HFF-Myc (cell line): ENCODE measurements around the gene MFN2.
"Not testable (repeated sequence)": the region's sequence is repeated elsewhere in the genome, so short reads cannot be mapped to it uniquely, and the experiment has no call there.

Experiments used
- DNase-seq: peaks from one replicate; pipeline ENCODE4 v3.0.0-alpha.2; 2011; ENCODE audit warnings: low read depth; ENCODE audit errors: extremely low read depth
- H3K4me3 ChIP-seq: replicated peaks from 2 replicates; pipeline ENCODE4 v1.5.1; 2011; ENCODE audit warnings: low read depth, mild to moderate bottlenecking, control low read depth, low read length
- CTCF ChIP-seq: IDR thresholded peaks from 2 replicates; pipeline ENCODE4 v1.5.1; 2012; ENCODE audit warnings: mild to moderate bottlenecking, low read depth, low read length, control low read depth; ENCODE audit errors: missing control alignments

MFN2 gene

DNA sequence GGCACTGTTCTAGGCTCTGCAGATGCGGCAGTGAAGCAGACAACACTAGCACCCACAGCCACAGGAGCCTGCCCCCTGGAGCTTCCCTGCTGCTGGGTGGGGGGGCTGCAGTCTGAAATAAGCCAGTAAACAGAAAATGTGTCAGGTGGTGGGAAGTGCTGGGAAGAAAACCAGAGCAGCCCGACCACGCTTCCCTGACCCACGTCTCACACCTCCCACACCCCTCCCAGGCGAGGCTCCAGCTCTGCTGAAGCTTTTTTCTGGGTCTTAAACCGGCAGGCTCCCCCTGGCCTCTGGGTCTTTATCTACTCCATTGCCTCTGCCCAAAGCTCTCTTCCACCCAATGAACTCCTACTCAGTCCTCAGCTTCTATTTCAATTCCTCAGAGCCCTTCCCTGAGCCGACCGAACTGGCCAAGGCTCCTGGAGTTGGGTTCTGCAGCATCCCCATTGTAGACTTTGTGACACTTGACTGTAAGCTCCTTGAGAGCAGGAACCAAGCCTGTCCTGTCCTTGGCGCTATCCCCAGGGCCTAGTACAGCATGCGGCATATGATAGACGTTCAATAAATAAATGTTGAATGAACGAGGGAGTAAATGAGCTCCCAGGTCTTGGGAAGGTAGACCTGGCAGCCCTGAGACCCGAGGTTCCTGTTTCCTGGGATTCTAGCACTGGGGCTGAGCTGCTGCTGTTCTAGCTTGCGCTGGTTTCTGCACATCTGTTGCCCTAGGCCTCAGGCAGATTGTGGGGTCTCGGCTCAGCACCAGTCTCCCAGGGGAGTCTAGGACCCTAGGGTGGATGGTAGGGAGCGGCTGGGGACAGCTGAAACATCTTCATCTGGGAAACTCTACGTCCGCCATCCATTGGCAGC lies 57.5 kb downstream of the MFN2 start:
- no peak for TF ChIP-seq CTCF
- no peak overlapping the region for H3K4me3 ChIP-seq
- no peak for DNase-seq

DNA sequence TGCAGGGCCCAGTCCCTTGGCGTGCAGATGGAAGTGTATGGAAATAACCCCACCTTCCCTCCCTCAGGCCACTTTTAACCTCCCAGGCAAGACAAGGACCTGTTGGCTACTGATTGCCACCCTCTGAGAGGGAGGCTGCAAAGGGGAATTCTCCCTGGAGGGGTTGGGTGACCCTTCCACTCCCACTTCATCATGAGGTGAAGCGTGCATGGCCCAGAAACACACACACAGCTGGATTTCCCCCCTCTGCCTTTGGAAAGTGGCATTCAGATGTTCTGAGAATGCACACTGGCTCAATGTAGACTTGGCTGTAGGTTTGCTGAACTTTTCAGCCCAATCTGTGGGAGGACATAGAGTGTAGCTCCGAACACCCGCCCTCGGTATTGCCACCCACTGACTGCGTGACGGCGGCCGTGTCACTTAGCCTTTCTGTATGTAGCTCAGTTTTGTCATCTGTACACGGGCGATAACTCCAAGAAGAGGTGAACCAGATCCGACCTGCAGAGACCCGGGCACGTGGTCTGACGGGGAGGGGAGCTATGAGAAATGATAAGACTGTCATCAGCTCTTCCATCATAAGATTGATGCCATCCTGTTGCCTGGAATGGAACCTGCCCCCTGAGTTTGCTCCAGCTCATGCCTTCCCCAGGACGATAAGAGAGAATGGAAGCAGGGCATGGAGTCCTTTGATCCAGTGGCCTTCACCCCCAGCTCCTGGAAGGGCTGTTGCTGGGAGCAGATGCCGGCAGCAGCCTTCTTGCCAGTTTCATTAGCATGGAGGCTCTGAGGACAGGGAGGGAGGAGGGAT lies 58.3 kb downstream of the MFN2 start:
- TF ChIP-seq CTCF: no peak
- no peak for DNase-seq
- H3K4me3 ChIP-seq: no peak overlapping the region

- H3K4me3 ChIP-seq: no peak overlapping the region
- DNase-seq: no peak
- no peak for TF ChIP-seq CTCF
Measured at GRCh38 chr1:12039164-12039525, 58.9 kb downstream of the MFN2 start.

DNA sequence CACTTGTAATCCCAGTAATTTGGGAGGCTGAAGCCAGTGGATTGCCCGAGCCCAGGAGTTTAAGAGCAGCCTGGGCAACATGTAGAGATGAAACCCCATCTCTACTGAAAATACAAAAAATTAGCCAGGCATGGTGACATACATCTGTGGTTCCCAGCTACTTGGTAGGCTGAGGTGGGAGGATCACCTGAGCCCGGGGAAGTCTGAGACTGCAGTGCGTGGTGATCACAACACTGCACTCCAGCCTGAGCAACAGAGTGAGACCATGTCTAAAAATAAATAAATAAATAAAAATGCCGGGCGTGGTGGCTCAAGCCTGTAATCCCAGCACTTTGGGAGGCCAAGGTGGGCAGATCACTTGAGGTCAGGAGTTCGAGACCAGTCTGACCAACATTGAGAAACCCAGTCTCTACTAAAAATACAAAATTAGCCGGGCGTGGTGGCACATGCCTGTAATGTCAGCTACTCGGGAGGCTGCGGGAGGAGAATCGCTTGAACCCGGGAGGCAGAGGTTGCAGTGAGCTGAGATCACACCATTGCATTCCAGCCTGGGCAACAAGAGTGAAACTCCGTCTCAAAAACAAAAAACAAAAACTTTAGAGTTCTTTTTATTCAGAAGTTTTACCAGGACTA lies 59.7 kb downstream of the MFN2 start:
- not testable (repeated sequence) for H3K4me3 ChIP-seq

GRCh38 chr1:12040457-12041051 lies 60.3 kb downstream of the MFN2 start:
- H3K4me3 ChIP-seq: no peak overlapping the region
- TF ChIP-seq CTCF: no peak
- DNase-seq: peak; percentile 65

More for the DNA sequence above, 59.7 kb downstream of the MFN2 start:
- not testable (repeated sequence) for DNase-seq

GRCh38 chr1:12044187-12044877 lies 64.1 kb downstream of the MFN2 start:
- not testable (repeated sequence) for DNase-seq, H3K4me3 ChIP-seq

GRCh38 chr1:12046749-12047119 lies 66.5 kb downstream of the MFN2 start:
- no peak for DNase-seq
- TF ChIP-seq CTCF: no peak
- no peak overlapping the region for H3K4me3 ChIP-seq
